ENCODE results near the gene GSS.

Gene GSS

GRCh38 chr20:34896086-34896621 is 59.5 kb downstream of the GSS start:
- DNase-seq (ENCODE audit: extremely low spot score): no peak
- POLR2A ChIA-PET: no interaction called here
- CTCF ChIA-PET: no interaction called here
- TF ChIP-seq PKNOX1 (IDR thresholded peaks at IDR 0.05) (no peak), ELF4 (IDR thresholded peaks at IDR 0.05) (no peak), FOXA1 (IDR thresholded peaks at IDR 0.05) (no peak), L3MBTL2 (conservative IDR thresholded peaks at IDR 0.05) (no peak), CTBP1 (IDR thresholded peaks at IDR 0.05; ENCODE audit: borderline replicate concordance) (no peak), HDGF (IDR thresholded peaks at IDR 0.05; ENCODE audit: borderline replicate concordance) (no peak), ARNT (IDR thresholded peaks at IDR 0.05) (no peak), FOXK2 (IDR thresholded peaks at IDR 0.05) (no peak), FOXM1 (IDR thresholded peaks at IDR 0.05; ENCODE audit: borderline replicate concordance) (no peak), NFRKB (IDR thresholded peaks at IDR 0.05) (no peak), TARDBP (IDR thresholded peaks at IDR 0.05) (no peak), LEF1 (IDR thresholded peaks at IDR 0.05; ENCODE audit: borderline replicate concordance) (no peak), SP1 (IDR thresholded peaks at IDR 0.05) (no peak)

- ChIA-PET CTCF (no interaction called here), POLR2A (interaction anchor here (0.6 kb wide), 1 partner anchor 38 kb away, joined by 3 read pairs; no protein-coding TSS in a partner anchor)
- TF ChIP-seq ZNF384 (IDR thresholded peaks at IDR 0.05) (no peak), FOXK2 (IDR thresholded peaks at IDR 0.05) (no peak), SP1 (IDR thresholded peaks at IDR 0.05) (no peak)
- no peak for DNase-seq (ENCODE audit: extremely low spot score)
Measured at GRCh38 chr20:34895465-34895864, 60.1 kb downstream of the GSS start.

- DNase-seq (ENCODE audit: extremely low spot score): no peak
- TF ChIP-seq FOXA1 (IDR thresholded peaks at IDR 0.05): no peak
- TF ChIP-seq LEF1 (IDR thresholded peaks at IDR 0.05; ENCODE audit: borderline replicate concordance): no peak
- no peak for TF ChIP-seq FOXK2 (IDR thresholded peaks at IDR 0.05)
- no peak for TF ChIP-seq BHLHE40 (IDR thresholded peaks at IDR 0.05; ENCODE audit: borderline replicate concordance)
- no peak for TF ChIP-seq PKNOX1 (IDR thresholded peaks at IDR 0.05)
- TF ChIP-seq SP1 (IDR thresholded peaks at IDR 0.05): no peak
- no peak for TF ChIP-seq TARDBP (IDR thresholded peaks at IDR 0.05)
- TF ChIP-seq ARNT (IDR thresholded peaks at IDR 0.05): no peak
- TF ChIP-seq L3MBTL2 (conservative IDR thresholded peaks at IDR 0.05): no peak
- TF ChIP-seq SUZ12 (IDR thresholded peaks at IDR 0.05): no peak
- TF ChIP-seq HDGF (IDR thresholded peaks at IDR 0.05; ENCODE audit: borderline replicate concordance): no peak
- ChIA-PET CTCF (no interaction called here), POLR2A (no interaction called here)
Measured at GRCh38 chr20:34894723-34895122, 60.9 kb downstream of the GSS start.

DNA sequence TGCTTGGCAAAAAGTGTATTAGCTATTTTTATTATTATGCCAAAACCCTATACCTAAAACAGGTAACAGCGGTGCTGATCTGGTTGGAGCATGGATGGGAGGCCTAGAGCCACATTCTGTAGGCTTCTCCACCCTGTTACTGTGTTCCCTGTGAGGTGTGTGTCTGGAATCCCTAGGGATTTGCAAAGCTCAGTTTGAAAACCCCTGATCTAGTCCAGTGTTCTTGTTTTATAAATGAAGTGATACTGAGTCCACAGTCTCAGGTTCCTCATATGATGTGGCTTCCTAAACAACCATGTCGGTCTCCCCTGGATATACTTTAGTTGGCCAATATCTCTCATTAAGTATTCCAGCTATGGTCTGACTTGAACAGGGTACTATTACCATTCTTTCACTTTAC is 62.9 kb downstream of the GSS start:
- POLR2A ChIA-PET: no interaction called here
- TF ChIP-seq ZNF384 (IDR thresholded peaks at IDR 0.05) (no peak), FOXK2 (IDR thresholded peaks at IDR 0.05) (no peak), LEF1 (IDR thresholded peaks at IDR 0.05; ENCODE audit: borderline replicate concordance) (no peak), NFRKB (IDR thresholded peaks at IDR 0.05) (no peak), L3MBTL2 (conservative IDR thresholded peaks at IDR 0.05) (no peak), FOXA1 (IDR thresholded peaks at IDR 0.05) (no peak), SUZ12 (IDR thresholded peaks at IDR 0.05) (no peak), SP1 (IDR thresholded peaks at IDR 0.05) (no peak), HDGF (IDR thresholded peaks at IDR 0.05; ENCODE audit: borderline replicate concordance) (no peak)
- DNase-seq (ENCODE audit: extremely low spot score): no peak
- CTCF ChIA-PET: no interaction called here

GRCh38 chr20:34891166-34892062 is 64.2 kb downstream of the GSS start:
- no peak for DNase-seq (ENCODE audit: extremely low spot score)
- ChIA-PET CTCF (no interaction called here), POLR2A (no interaction called here)
- no peak for TF ChIP-seq ZNF384 (IDR thresholded peaks at IDR 0.05)
- no peak for TF ChIP-seq FOXK2 (IDR thresholded peaks at IDR 0.05)
- no peak for TF ChIP-seq LEF1 (IDR thresholded peaks at IDR 0.05; ENCODE audit: borderline replicate concordance)
- TF ChIP-seq ELF4 (IDR thresholded peaks at IDR 0.05): no peak
- no peak for TF ChIP-seq BHLHE40 (IDR thresholded peaks at IDR 0.05; ENCODE audit: borderline replicate concordance)
- TF ChIP-seq NFRKB (IDR thresholded peaks at IDR 0.05): no peak
- no peak for TF ChIP-seq SP1 (IDR thresholded peaks at IDR 0.05)
- TF ChIP-seq SUZ12 (IDR thresholded peaks at IDR 0.05): no peak

GRCh38 chr20:34888468-34888867 is 67.1 kb downstream of the GSS start:
- TF ChIP-seq L3MBTL2 (conservative IDR thresholded peaks at IDR 0.05): no peak
- TF ChIP-seq LEF1 (IDR thresholded peaks at IDR 0.05; ENCODE audit: borderline replicate concordance): no peak
- no peak for TF ChIP-seq HDGF (IDR thresholded peaks at IDR 0.05; ENCODE audit: borderline replicate concordance)
- no peak for TF ChIP-seq ARNT (IDR thresholded peaks at IDR 0.05)
- POLR2A ChIA-PET: no interaction called here
- no peak for DNase-seq (ENCODE audit: extremely low spot score)
- CTCF ChIA-PET: no interaction called here

DNA sequence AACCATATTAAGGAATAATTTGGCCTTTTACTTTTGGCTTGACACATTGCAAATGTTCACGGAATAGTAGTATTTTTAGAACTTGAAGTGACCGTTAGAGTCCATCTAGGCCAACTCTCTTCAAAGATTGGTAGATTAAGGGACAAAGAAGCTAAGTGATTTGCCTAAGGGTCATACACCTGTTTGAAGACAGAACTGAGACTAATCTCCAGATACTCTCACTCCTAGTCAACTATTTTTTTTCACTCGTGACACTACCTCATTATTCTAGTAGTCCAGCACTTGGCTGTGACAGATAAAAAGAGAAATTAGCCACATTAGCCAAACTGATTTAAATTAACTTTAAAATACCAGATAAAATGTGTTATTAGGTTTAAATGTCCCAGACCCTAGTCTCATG is 68.6 kb downstream of the GSS start:
- CTCF ChIA-PET: no interaction called here
- DNase-seq (ENCODE audit: extremely low spot score): no peak
- TF ChIP-seq LEF1 (IDR thresholded peaks at IDR 0.05; ENCODE audit: borderline replicate concordance) (no peak), ELF4 (IDR thresholded peaks at IDR 0.05) (no peak), SUZ12 (IDR thresholded peaks at IDR 0.05) (no peak), HDGF (IDR thresholded peaks at IDR 0.05; ENCODE audit: borderline replicate concordance) (no peak), FOXK2 (IDR thresholded peaks at IDR 0.05) (no peak), PKNOX1 (IDR thresholded peaks at IDR 0.05) (no peak), FOXM1 (IDR thresholded peaks at IDR 0.05; ENCODE audit: borderline replicate concordance) (no peak), NFRKB (IDR thresholded peaks at IDR 0.05) (no peak)
- POLR2A ChIA-PET: no interaction called here
